Stimulated activated CD8-positive, alpha-beta memory T cell treated with anti-CD3 and anti-CD28 coated beads, Interleukin-12 subunit alpha, Interleukin-12 subunit beta, amount 100 ng/mL, for 24 hours (primary cell): Measurements from ENCODE around the gene POLR3E.
"Not testable (repeated sequence)": the region's sequence is repeated elsewhere in the genome, so short reads cannot be mapped to it uniquely, and the experiment has no call there.

Experiments used
- DNase-seq: peaks from one replicate; pipeline ENCODE4 v3.0.0-alpha.2; 2020; ENCODE audit errors: extremely low read depth

The POLR3E gene

GRCh38 chr16:22366371-22366770, 69.2 kb downstream of the POLR3E start:
- no peak for DNase-seq

DNA sequence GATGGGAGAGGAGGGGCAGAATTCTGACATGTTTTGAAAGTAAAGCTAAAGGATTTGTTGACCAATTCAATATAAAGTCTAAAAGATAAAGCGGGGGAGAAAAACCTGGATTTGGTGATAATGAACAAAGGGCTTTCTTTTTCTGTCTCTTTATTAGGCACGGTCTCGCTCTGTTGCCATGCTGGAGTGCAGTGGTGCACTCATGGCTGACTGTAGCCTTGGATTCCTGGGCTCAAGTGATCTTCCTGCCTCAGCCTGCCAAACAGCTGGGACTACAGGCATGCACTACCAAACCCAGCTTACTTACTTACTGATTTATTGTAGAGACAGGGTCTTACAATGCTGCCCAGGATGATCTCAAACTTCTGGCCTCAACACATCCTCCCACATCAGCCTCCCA, 69.7 kb downstream of the POLR3E start:
- DNase-seq = no peak

DNA sequence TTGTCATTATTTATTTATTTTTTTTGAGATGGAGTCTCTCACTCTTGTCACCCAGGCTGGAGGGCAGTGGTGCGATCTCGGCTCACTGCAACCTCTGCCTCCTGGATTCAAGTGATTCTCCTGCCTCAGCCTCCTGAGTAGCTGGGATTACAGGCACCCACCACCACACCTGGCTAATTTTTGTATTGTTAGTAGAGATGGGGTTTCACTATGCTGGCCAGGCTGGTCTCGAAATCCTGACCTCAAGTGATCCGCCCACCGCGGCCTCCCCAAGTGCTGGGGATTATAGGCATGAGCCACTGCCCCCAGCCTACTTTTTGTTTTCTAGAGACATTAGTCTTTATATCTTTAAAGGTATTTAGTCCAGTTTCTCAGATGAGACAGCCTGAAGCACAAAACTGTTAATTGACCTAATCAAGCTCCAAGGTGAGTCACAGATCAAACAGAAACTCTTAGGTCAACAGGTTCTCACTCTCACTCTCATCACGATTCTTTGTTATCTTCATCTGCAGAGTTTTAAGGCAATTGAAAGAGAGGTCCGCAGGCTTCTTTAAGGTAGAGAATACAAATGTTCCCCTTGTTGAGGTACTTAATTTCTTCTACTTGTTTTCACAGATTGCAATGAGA, 71.1 kb downstream of the POLR3E start:
- DNase-seq = not testable (repeated sequence)

- DNase-seq = no peak
Observed at GRCh38 chr16:22369221-22369811, 72.1 kb downstream of the POLR3E start.

- no peak for DNase-seq
Observed at GRCh38 chr16:22370038-22370820, 73.0 kb downstream of the POLR3E start.

DNA sequence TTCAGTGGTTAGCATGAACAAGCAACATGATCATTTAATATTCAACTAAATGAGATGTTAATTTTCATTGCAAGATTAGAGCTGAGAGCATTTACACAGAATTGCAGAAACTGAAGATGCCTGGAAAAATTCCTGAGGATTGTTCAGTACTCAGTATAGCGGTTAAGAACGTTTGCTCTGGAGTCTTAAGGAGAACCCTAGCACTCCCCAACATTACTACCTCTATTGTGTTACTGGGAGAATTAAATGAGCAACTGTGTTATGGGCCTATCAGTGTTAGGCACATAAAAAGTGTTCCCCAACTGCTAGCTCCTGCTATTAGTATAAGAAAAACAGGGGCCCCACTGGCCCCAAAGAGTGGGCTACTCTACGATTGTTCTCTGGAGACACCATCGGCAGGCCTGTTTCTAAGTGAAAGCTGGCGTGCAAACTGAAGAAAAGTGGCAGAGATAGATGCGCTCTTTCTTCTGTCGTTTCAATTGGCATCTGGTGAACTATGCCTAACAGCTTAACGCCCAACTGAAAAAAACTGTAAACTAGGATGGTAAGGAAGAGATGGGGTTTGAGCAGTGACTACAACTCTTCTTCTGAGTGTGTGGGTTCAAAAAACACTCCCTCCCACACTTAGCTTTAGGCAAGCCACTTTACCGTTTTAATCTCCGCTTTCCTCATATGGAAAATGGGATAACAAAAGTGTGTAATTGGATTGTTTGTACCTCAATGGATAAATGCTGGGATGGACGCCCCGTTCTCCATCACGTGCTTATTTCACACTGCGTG, 75.9 kb downstream of the POLR3E start:
- no peak for DNase-seq

DNA sequence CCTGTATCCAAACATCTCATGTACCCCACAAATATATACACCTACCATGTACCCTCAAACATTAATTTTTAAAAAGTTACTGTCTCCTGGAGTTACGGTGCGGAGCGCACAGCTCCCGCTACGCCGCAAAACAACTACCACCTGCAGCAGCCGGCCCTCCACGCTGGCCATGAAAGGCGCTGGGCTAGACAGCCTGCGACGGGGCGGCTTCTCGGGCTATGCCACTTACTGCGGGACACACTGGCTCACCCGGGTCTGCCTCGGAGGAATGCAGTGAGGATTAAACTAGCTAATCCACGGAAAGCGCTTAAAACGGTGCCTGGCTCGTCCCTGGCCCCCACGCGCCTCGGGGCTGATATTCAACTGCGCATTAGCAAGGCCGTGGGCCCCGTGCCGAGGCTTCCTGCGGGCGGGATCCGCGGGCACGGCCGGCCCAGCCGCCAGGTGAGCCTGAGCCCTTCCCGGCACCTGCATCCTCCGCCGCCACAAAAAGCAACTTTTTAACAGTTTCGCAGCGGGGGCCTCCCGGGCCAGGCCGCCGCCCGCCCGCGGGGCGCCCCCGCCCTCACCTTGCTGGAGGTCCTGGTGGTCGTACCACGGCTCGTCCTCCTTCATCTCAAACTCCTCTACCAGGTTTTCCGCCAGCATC, 76.6 kb downstream of the POLR3E start:
- DNase-seq = no peak

- peak; percentile 97 for DNase-seq
Observed at GRCh38 chr16:22374311-22375116, 77.3 kb downstream of the POLR3E start, which contains the start of gene CDR2. CDR2 (minus strand) TSS chr16:22374619; CDS start chr16:22374309, 310 bp downstream.

DNA sequence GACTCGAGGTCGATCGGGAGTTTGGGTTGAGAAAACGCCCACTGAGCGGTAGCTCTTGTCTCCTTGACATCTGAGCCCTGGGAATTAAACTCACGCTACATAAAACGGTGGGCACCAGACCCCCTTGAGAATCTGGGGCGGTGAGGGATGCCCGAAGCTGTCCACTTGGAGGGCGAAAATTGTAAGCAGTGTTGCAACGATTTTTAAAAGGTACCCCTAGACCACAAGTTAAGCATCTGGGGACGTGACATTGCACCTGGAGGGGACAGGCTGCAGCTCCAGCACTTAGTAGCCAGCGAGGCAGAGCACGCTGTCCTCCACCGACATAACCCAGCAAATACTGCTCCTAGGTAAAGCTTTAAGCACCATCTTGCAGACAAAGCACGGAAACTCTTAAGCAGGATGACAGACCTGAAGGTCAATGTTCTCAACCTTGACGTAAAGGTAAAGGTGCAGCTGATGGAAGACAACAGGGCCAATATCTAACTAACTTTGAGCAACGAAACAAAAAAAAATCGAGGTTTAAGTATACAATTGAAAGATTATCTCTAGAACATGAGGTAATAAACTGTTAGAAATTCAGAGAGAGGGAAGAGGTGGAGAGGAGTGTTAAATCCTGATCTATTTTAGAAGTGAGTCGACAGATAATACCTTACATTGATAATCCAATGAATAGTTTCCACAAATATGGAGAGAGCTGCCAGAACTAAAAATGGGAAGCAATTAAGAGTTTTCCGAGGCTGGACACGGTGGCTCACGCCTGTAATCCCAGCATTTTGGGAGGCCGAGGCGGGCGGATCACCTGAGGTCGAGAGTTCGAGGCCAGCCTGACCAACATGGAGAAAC, 78.1 kb downstream of the POLR3E start:
- DNase-seq = no peak

DNA sequence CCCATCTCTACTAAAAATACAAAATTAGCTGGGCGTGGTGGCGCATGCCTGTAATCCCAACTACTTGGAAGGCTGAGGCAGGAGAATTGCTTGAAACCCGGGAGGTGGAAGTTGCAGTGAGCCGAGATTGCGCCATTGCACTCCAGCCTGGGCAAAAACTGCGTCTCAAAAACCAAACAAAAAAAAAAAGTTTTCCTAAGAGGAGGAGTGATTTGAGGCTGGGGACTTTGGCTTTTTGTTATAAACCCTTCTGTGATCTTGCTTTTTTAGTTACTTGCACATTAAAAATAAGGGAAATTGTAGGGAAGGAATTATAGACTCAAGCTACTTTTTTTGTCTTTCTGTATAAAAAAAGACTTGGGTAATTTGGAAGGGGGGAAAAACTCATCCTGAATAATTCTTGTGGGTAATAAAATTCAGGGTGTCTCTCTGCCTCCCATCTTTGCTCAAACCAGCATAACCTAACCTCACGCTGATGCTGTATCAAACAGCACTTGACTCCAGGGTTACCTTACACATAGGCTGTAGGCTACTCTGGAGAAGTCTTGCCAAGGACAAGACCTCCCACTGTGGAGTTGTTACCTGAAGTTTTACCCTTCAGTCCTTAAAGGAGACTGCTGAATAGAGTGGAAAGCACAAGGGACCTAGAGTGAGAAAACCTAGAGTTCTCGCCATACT, 78.9 kb downstream of the POLR3E start:
- DNase-seq = no peak

- DNase-seq = no peak
Observed at GRCh38 chr16:22379656-22380055, 82.4 kb downstream of the POLR3E start.

DNA sequence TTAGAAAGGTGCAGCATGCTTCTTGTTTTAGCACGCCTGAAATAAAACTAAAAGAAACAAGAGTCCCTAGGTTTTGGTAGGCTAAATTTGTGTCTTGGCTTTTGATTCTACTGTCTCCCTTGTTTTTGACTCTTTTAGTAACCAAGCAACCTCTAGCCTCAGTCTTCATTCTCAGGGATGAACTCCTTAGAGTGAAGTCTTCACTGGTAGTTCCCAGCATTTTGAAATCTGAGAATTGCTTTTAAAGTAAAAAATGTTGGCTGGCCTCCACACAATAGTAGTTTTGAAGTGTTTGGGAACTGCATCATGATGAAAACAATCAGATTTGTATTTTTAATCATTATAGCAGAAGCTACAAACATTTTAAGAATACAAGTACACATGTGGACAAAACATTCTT, 83.3 kb downstream of the POLR3E start:
- DNase-seq = no peak

DNA sequence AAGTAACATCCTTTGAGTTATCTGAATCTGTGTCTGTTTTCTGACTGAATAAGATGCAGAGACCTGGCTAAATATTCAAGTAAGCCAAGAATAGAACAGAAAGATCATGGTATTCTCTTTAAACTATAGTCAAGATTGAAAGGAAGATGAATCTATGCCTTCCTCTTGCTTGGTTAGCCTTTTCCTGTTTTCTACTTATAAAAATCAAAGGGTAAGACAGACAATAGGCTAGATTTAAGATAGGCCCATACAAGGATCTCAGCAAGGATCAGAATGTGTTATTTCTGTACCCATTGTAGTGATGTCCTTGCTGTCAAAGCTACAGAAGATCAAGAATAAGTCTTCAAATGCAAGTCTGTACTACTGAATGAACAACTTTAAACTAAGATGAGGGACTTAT, 84.2 kb downstream of the POLR3E start:
- DNase-seq = no peak

- no peak for DNase-seq
Observed at GRCh38 chr16:22383827-22384226, 86.6 kb downstream of the POLR3E start.
